Activated B cell treated with CpG ODN at 0.5 μM for 24 hours (primary cell): ENCODE data around the gene MED9. TPM values are rescaled to one million over a fixed set of nuclear protein-coding genes. Genes with fewer than 3 reads are reported as not detected.
"Not testable (repeated sequence)": the region's sequence is repeated elsewhere in the genome, so short reads cannot be mapped to it uniquely, and the experiment has no call there.

Source experiments
- ATAC-seq: fragments of 200-7000 bp; cut with Tn5 transposase; one replicate; pipeline ENCODE4 v1.10.0; 2021; ENCODE audit warnings: low read depth, mild to moderate bottlenecking, moderate library complexity
- CTCF ChIA-PET: fragments of 350-600 bp; sonication (Branson Sonifier 250); formaldehyde crosslinking; loops from one replicate; lab custom pipeline; 2021; ENCODE audit warnings: antibody characterized with exemption; lab: Charles Lee
- POLR2A ChIA-PET: fragments of 350-600 bp; sonication (Branson Sonifier 250); formaldehyde crosslinking; loops from one replicate; lab custom pipeline; 2021; ENCODE audit warnings: antibody characterized with exemption; lab: Charles Lee
- DNase-seq: peaks from one replicate; pipeline ENCODE4 v3.0.0; 2022
- H3K27ac Mint-ChIP-seq: one replicate; pipeline ENCODE4 v1.8.0; 2020; ENCODE audit warnings: mixed read lengths
- H3K27me3 Mint-ChIP-seq: one replicate; pipeline ENCODE4 v1.8.0; 2021; ENCODE audit warnings: mixed read lengths
- H3K36me3 Mint-ChIP-seq: one replicate; pipeline ENCODE4 v1.8.0; 2021; ENCODE audit warnings: low read depth, mixed read lengths
- H3K4me1 Mint-ChIP-seq: one replicate; pipeline ENCODE4 v1.8.0; 2021; ENCODE audit warnings: mixed read lengths
- H3K4me3 Mint-ChIP-seq: one replicate; pipeline ENCODE4 v1.8.0; 2020; ENCODE audit warnings: mild to moderate bottlenecking, mixed read lengths
- H3K9me3 Mint-ChIP-seq: one replicate; pipeline ENCODE4 v1.8.0; 2020; ENCODE audit warnings: mixed read lengths
- intact Hi-C: fragments of 100-400 bp; cut with micrococcal nuclease; formaldehyde crosslinking; loops from one replicate; pipeline ENCODE4 v1.15.1; 2024
- total RNA-seq: library from RNA; stranded (reverse); gene quantifications from 2 replicates; pipeline ENCODE4 v1.2.3, GENCODE V29; 2022
- TF ChIP-seq, protein P1 (sequence below): fragments of 200-600 bp; IDR thresholded peaks from one replicate; pipeline ENCODE4 v1.8.0; 2022; ENCODE audit warnings: antibody characterized with exemption, mild to moderate bottlenecking

Gene MED9, protein sequence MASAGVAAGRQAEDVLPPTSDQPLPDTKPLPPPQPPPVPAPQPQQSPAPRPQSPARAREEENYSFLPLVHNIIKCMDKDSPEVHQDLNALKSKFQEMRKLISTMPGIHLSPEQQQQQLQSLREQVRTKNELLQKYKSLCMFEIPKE
- 16.2 and 20.1 TPM in 2 replicates for total RNA-seq

DNA sequence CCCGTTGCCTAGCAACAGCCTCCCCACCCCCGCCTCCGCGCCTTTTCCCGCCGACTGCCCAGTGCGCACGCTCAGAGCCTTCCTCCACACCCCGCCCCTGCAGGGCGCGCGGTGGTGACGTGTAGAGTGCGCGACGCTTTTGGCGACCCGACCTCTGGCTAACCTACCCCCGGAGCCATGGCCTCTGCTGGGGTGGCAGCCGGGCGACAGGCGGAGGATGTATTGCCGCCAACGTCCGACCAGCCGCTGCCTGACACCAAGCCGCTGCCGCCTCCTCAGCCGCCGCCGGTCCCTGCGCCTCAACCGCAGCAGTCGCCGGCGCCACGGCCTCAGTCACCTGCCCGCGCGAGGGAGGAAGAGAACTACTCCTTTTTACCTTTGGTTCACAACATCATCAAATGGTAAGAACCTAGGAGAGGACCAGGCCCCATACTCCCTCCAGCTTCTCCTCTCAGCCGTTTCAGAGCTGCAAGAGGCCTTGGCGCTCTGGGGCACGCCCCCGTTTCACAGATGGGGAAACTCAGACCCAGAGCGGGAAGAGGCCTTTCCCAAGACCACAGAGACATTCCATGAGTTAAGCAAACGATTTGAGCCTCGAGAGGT is at the start of gene MED9:
TSS of gene MED9 (plus strand) at position 136 of the 603 bp plus-strand sequence. CDS start at position 178, 42 bp downstream.
- CTCF ChIA-PET = no interaction called here
- Mint-ChIP-seq H3K4me3 (peak within 1 kb of the TSS; percentile 90), H3K4me1 (peaks cover 30% of the 10 kb centered on the region), H3K9me3 (no peaks in the 10 kb centered on the region), H3K36me3 (peaks cover 19% of the 10 kb centered on the region), H3K27me3 (no peaks in the 10 kb centered on the region), H3K27ac (peak within 1 kb of the TSS; percentile 84)
- intact Hi-C loops = loop anchor here (1.0 to 5.0 kb wide), 4 partner anchors 20 to 496 kb away; partner anchors contain the start of genes DRC3, PEMT, RASD1 and TOM1L2
- peak; percentile 93 for DNase-seq
- ATAC-seq = peak; percentile 100
- TF ChIP-seq, protein P1, sequence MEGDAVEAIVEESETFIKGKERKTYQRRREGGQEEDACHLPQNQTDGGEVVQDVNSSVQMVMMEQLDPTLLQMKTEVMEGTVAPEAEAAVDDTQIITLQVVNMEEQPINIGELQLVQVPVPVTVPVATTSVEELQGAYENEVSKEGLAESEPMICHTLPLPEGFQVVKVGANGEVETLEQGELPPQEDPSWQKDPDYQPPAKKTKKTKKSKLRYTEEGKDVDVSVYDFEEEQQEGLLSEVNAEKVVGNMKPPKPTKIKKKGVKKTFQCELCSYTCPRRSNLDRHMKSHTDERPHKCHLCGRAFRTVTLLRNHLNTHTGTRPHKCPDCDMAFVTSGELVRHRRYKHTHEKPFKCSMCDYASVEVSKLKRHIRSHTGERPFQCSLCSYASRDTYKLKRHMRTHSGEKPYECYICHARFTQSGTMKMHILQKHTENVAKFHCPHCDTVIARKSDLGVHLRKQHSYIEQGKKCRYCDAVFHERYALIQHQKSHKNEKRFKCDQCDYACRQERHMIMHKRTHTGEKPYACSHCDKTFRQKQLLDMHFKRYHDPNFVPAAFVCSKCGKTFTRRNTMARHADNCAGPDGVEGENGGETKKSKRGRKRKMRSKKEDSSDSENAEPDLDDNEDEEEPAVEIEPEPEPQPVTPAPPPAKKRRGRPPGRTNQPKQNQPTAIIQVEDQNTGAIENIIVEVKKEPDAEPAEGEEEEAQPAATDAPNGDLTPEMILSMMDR = no peak
- POLR2A ChIA-PET = no interaction called here

DNA sequence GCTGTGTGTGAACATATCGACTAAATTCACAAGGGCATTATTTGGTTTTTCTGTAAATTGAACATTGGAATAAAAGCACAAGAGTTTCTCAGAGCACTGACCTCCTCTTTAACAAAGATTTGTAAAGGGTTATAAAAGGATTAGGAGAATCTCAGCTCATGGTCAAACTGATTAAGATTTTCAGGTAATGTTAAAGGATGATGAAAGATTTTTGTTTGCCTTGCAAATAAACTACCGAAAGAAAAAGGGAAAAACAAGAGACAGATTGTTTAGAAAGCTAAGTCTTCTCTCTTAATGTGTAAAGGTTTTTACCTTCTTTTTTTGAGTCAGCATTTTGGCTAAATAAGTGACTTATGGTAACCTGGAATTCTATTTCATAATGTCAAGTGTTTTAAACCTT is 47.6 kb upstream of the MED9 start:
- Mint-ChIP-seq H3K4me3 (no peak overlapping the region), H3K27ac (no peak overlapping the region), H3K36me3 (no peaks in the 10 kb centered on the region), H3K4me1 (no peaks in the 10 kb centered on the region), H3K9me3 (peaks cover 2% of the 10 kb centered on the region), H3K27me3 (no peaks in the 10 kb centered on the region)
- POLR2A ChIA-PET = no interaction called here
- no peak for ATAC-seq
- intact Hi-C loops = no loop called here
- CTCF ChIA-PET = no interaction called here
- TF ChIP-seq, protein P1 = no peak
- DNase-seq = no peak

DNA sequence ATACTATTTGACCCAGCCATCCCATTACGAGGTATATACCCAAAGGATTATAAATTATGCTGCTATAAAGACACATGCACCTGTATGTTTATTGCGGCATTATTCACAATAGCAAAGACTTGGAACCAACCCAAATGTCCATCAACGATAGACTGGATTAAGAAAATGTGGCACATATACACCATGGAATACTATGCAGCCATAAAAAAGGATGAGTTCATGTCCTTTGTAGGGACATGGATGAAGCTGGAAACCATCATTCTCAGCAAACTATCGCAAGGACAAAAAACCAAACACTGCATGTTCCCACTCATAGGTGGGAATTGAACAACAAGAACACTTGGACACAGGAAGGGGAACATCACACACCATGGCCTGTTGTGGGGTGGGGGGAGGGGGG is 45.9 kb upstream of the MED9 start:
- intact Hi-C loops, H3K27me3 Mint-ChIP-seq, H3K4me3 Mint-ChIP-seq, H3K27ac Mint-ChIP-seq, POLR2A ChIA-PET, DNase-seq, H3K4me1 Mint-ChIP-seq, CTCF ChIA-PET, ATAC-seq, H3K9me3 Mint-ChIP-seq, H3K36me3 Mint-ChIP-seq: not testable (repeated sequence)

DNA sequence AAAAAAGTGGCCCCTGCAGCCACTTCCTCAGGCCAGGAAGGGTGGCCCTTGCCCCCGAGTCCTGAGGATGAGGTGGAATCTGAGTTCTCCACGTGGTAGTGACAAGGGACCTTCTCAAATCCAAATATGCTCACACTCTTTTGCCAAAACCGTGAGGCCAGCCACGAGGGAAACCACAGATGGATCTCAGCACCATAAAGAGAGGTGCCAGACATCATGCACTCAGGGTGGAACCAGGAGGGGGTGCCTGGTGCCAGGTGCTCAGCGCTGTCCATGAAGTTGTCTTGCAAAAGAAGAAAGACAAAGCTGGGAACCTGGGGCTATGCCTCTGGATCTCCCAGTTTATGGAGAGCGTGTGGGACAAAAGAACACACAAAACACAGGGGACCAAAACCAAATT is 45.2 kb upstream of the MED9 start:
- no peak for DNase-seq
- no peaks in the 10 kb centered on the region for H3K9me3 Mint-ChIP-seq
- ATAC-seq = no peak
- TF ChIP-seq, protein P1 = no peak
- intact Hi-C loops = no loop called here
- no peak overlapping the region for H3K27ac Mint-ChIP-seq
- H3K4me1 Mint-ChIP-seq = no peaks in the 10 kb centered on the region
- ChIA-PET CTCF (no interaction called here), POLR2A (no interaction called here)
- H3K36me3 Mint-ChIP-seq = no peaks in the 10 kb centered on the region
- no peak overlapping the region for H3K4me3 Mint-ChIP-seq
- no peaks in the 10 kb centered on the region for H3K27me3 Mint-ChIP-seq

DNA sequence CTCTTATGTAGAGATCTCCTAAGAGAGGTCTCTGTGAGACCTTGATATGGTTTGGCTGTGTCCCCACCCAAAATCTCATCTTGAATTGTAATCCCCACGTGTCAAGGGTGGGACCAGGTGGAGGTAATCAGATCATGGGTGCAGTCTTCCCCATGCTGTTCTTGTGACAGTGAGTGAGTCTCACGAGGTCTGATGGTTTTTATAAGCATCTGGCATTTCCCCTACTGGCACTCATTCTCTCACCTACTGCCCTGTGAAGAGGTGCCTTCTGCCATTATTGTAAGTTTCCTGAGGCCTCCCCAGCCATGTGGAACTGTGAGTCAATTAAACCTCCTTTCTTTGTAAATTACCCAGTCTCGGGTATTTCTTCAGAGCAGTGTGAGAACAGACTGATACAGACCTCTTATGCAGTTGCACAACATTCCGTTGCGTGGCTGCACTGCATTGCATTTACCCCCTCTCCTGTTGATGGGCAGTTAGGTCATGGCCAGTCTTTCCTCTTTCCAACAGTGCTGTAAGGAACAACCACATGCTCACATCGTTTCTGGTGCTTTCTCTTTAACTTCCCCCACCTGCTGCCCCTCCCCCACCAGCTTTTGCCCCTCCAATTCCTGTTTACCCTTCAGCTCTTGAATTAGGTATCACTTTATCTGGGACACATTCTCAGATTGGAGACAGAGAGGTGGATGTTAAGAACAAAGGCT is 43.6 kb upstream of the MED9 start:
- intact Hi-C loops = no loop called here
- TF ChIP-seq, protein P1 = no peak
- H3K4me3 Mint-ChIP-seq = no peak overlapping the region
- ATAC-seq (no peak), DNase-seq (no peak)
- ChIA-PET CTCF (no interaction called here), POLR2A (no interaction called here)
- H3K4me1 Mint-ChIP-seq = no peaks in the 10 kb centered on the region
- H3K36me3 Mint-ChIP-seq = no peaks in the 10 kb centered on the region
- no peaks in the 10 kb centered on the region for H3K27me3 Mint-ChIP-seq
- H3K27ac Mint-ChIP-seq = no peak overlapping the region
- no peaks in the 10 kb centered on the region for H3K9me3 Mint-ChIP-seq
